GM23338 (cell line): ENCODE measurements around the gene PDGFRB. TPM values are rescaled to one million over a fixed set of nuclear protein-coding genes. Genes with fewer than 3 reads are reported as not detected.

ENCODE experiments used
- ATAC-seq: fragments of 200-7000 bp; cut with Tn5 transposase; 3 replicates; pipeline ENCODE4 v1.9.1; 2020
- DNase-seq: peaks from one replicate; pipeline ENCODE4 v3.0.0-alpha.2; 2015; ENCODE audit warnings: low spot score
- H2AFZ ChIP-seq: fragments of 200-600 bp; sonication (generic); 2 replicates; pipeline ENCODE4 v1.8.0; 2016; ENCODE audit warnings: antibody characterized with exemption, mild to moderate bottlenecking, moderate library complexity
- H3F3A ChIP-seq: fragments of 200-600 bp; sonication (generic); replicated peaks from 2 replicates; pipeline ENCODE4 v1.8.0; 2017; ENCODE audit warnings: antibody characterized with exemption, mixed run types, low read depth
- H3K27ac ChIP-seq: fragments of 200-600 bp; sonication (generic); 2 replicates; pipeline ENCODE4 v1.6.1; 2016; ENCODE audit warnings: low read depth
- H3K27me3 ChIP-seq: fragments of 200-600 bp; sonication (generic); 2 replicates; pipeline ENCODE4 v1.8.0; 2016; ENCODE audit warnings: mild to moderate bottlenecking, mixed run types, moderate library complexity; ENCODE audit not compliant: insufficient read depth
- H3K36me3 ChIP-seq: fragments of 200-600 bp; sonication (generic); 2 replicates; pipeline ENCODE4 v1.8.0; 2016; ENCODE audit warnings: mild to moderate bottlenecking; ENCODE audit not compliant: insufficient read depth
- H3K4me1 ChIP-seq: fragments of 200-600 bp; sonication (generic); 2 replicates; pipeline ENCODE4 v1.8.0; 2016; ENCODE audit warnings: mild to moderate bottlenecking, moderate library complexity; ENCODE audit not compliant: insufficient read depth
- H3K4me2 ChIP-seq: fragments of 200-600 bp; sonication (generic); 2 replicates; pipeline ENCODE4 v1.7.1; 2017; ENCODE audit warnings: mixed run types
- H3K4me3 ChIP-seq: fragments of 200-600 bp; sonication (generic); 2 replicates; pipeline ENCODE4 v1.6.1; 2016; ENCODE audit warnings: mixed run types
- H3K79me2 ChIP-seq: fragments of 200-600 bp; sonication (generic); replicated peaks from 2 replicates; pipeline ENCODE4 v1.8.0; 2017; ENCODE audit warnings: mild to moderate bottlenecking; ENCODE audit not compliant: insufficient read depth
- H3K9me2 ChIP-seq: fragments of 200-600 bp; sonication (generic); 2 replicates; pipeline ENCODE4 v1.8.0; 2017; ENCODE audit not compliant: insufficient read depth
- H4K20me1 ChIP-seq: fragments of 200-600 bp; sonication (generic); replicated peaks from 2 replicates; pipeline ENCODE4 v1.8.0; 2017; ENCODE audit warnings: mild to moderate bottlenecking; ENCODE audit not compliant: insufficient read depth
- H3K27ac Mint-ChIP-seq: 2 replicates; pipeline ENCODE4 v1.8.0; 2020; ENCODE audit warnings: inconsistent platforms, mild to moderate bottlenecking, moderate library complexity, mixed read lengths
- H3K27me3 Mint-ChIP-seq: 3 replicates; pipeline ENCODE4 v1.8.0; 2022; ENCODE audit warnings: low read depth, mild to moderate bottlenecking, moderate library complexity, mixed read lengths, inconsistent platforms; ENCODE audit not compliant: insufficient read depth, poor library complexity
- H3K36me3 Mint-ChIP-seq: 3 replicates; pipeline ENCODE4 v1.8.0; 2021; ENCODE audit warnings: low read depth, mild to moderate bottlenecking, inconsistent platforms, moderate library complexity, mixed read lengths
- H3K4me1 Mint-ChIP-seq: 3 replicates; pipeline ENCODE4 v1.8.0; 2020; ENCODE audit warnings: mild to moderate bottlenecking, inconsistent platforms, mixed read lengths
- H3K4me3 Mint-ChIP-seq: 3 replicates; pipeline ENCODE4 v1.8.0; 2021; ENCODE audit warnings: moderate library complexity, mild to moderate bottlenecking, inconsistent platforms, mixed read lengths
- H3K9me3 Mint-ChIP-seq: 3 replicates; pipeline ENCODE4 v1.8.0; 2020; ENCODE audit warnings: moderate library complexity, mild to moderate bottlenecking, inconsistent platforms, mixed read lengths
- CREB1 ChIP-seq: fragments of 250-450 bp; sonication (Bioruptor Pico); IDR thresholded peaks from 2 replicates; pipeline ENCODE4 v1.5.0; 2020; ENCODE audit warnings: low read depth, mild to moderate bottlenecking, moderate library complexity
- JUNB ChIP-seq: IDR thresholded peaks from one replicate; pipeline ENCODE4 v1.6.1; 2016; ENCODE audit warnings: antibody characterized with exemption; ENCODE audit not compliant: unreplicated experiment
- NANOG ChIP-seq: IDR thresholded peaks from 2 replicates; pipeline ENCODE4 v1.6.1; 2016; ENCODE audit warnings: antibody characterized with exemption, borderline replicate concordance
- STAT1 ChIP-seq: IDR thresholded peaks from one replicate; pipeline ENCODE4 v1.6.1; 2016; ENCODE audit warnings: antibody characterized with exemption; ENCODE audit not compliant: unreplicated experiment
- ZNF114 ChIP-seq: fragments of 250-450 bp; sonication (Bioruptor Pico); IDR thresholded peaks from 2 replicates; pipeline ENCODE4 v1.5.0; 2020; ENCODE audit warnings: mild to moderate bottlenecking, moderate library complexity
- ZNF331 ChIP-seq: fragments of 250-450 bp; sonication (Bioruptor Pico); IDR thresholded peaks from 2 replicates; pipeline ENCODE4 v1.5.0; 2020; ENCODE audit warnings: low read depth, mild to moderate bottlenecking, moderate library complexity
- polyA plus RNA-seq: library from polyadenylated mRNA; unstranded; fragments of >200 nt; fragmentation: Nextera tagmentation; extraction: Ambion mirVana; gene quantifications from 2 replicates; pipeline ENCODE4 v1.2.1, GENCODE V29; 2016
- total RNA-seq: library from RNA; depleted of rRNA; stranded (reverse); fragments of >200 nt; shearing (Covaris generic); gene quantifications from 2 replicates; pipeline ENCODE4 v1.2.3, GENCODE V29; 2014
- TF ChIP-seq, protein P1 (sequence below): fragments of 250-450 bp; sonication (Bioruptor Pico); IDR thresholded peaks from 2 replicates; pipeline ENCODE4 v1.5.0; 2020; ENCODE audit warnings: mild to moderate bottlenecking, moderate library complexity

The PDGFRB gene
- total and polyA plus RNA-seq, 2 experiments from 2014 or later: 4.5 to 11.3 TPM

DNA sequence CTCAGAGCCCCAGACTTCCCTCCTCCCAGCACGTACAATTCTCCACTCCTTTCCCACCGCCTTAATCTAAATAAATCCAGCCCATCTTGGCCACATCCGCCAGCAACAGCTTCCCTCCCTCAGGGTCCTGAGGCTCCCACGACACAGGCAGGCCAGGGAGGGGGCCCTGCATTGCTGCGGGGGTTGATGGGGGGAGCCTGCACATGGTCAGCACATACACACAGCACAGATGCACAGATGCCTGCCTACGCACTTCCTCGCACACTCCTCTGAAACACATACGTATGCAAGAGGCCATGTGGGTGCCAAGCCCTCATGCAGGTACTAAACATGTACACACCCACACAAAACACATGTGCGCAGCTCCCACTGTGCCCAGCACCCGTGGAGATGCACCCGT lies 14.8 kb downstream of the PDGFRB start (continued):
- TF ChIP-seq, protein P1, sequence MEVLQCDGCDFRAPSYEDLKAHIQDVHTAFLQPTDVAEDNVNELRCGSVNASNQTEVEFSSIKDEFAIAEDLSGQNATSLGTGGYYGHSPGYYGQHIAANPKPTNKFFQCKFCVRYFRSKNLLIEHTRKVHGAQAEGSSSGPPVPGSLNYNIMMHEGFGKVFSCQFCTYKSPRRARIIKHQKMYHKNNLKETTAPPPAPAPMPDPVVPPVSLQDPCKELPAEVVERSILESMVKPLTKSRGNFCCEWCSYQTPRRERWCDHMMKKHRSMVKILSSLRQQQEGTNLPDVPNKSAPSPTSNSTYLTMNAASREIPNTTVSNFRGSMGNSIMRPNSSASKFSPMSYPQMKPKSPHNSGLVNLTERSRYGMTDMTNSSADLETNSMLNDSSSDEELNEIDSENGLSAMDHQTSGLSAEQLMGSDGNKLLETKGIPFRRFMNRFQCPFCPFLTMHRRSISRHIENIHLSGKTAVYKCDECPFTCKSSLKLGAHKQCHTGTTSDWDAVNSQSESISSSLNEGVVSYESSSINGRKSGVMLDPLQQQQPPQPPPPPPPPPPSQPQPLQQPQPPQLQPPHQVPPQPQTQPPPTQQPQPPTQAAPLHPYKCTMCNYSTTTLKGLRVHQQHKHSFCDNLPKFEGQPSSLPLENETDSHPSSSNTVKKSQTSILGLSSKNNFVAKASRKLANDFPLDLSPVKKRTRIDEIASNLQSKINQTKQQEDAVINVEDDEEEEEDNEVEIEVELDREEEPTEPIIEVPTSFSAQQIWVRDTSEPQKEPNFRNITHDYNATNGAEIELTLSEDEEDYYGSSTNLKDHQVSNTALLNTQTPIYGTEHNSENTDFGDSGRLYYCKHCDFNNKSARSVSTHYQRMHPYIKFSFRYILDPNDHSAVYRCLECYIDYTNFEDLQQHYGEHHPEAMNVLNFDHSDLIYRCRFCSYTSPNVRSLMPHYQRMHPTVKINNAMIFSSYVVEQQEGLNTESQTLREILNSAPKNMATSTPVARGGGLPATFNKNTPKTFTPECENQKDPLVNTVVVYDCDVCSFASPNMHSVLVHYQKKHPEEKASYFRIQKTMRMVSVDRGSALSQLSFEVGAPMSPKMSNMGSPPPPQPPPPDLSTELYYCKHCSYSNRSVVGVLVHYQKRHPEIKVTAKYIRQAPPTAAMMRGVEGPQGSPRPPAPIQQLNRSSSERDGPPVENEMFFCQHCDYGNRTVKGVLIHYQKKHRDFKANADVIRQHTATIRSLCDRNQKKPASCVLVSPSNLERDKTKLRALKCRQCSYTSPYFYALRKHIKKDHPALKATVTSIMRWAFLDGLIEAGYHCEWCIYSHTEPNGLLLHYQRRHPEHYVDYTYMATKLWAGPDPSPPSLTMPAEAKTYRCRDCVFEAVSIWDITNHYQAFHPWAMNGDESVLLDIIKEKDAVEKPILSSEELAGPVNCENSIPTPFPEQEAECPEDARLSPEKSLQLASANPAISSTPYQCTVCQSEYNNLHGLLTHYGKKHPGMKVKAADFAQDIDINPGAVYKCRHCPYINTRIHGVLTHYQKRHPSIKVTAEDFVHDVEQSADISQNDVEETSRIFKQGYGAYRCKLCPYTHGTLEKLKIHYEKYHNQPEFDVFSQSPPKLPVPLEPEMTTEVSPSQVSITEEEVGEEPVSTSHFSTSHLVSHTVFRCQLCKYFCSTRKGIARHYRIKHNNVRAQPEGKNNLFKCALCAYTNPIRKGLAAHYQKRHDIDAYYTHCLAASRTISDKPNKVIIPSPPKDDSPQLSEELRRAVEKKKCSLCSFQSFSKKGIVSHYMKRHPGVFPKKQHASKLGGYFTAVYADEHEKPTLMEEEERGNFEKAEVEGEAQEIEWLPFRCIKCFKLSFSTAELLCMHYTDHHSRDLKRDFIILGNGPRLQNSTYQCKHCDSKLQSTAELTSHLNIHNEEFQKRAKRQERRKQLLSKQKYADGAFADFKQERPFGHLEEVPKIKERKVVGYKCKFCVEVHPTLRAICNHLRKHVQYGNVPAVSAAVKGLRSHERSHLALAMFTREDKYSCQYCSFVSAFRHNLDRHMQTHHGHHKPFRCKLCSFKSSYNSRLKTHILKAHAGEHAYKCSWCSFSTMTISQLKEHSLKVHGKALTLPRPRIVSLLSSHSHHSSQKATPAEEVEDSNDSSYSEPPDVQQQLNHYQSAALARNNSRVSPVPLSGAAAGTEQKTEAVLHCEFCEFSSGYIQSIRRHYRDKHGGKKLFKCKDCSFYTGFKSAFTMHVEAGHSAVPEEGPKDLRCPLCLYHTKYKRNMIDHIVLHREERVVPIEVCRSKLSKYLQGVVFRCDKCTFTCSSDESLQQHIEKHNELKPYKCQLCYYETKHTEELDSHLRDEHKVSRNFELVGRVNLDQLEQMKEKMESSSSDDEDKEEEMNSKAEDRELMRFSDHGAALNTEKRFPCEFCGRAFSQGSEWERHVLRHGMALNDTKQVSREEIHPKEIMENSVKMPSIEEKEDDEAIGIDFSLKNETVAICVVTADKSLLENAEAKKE: no peak

DNA sequence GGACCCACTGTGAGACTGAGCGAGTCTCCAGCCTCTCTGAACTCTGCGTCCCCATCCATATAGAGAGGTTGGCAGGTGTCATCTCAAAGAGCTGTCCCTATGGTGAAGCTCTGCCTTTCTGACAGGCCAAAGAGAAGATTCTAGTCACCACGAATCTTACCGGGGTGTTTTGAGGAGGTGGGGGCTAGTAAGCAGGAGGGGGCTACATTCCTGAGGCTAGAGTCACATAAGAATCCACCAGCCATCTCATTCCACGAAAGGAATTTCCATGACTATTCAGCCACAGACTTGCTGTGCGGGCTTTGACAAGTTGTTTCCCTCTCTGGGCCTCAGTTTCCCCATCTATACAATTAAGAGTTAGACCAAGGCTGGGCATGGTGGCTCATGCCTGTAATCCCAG lies 16.3 kb downstream of the PDGFRB start:
- peaks cover 22% of the 10 kb centered on the region for H3K27me3 Mint-ChIP-seq
- DNase-seq (no peak), ATAC-seq (no peak)
- peaks cover 66% of the 10 kb centered on the region for H3K4me1 Mint-ChIP-seq
- Histone ChIP-seq H3K27me3 (no peaks in the 10 kb centered on the region), H4K20me1 (no peaks in the 10 kb centered on the region), H3K36me3 (no peaks in the 10 kb centered on the region), H3K4me3 (no peak overlapping the region), H2AFZ (no peak overlapping the region), H3K9me2 (no peaks in the 10 kb centered on the region), H3F3A (no peaks in the 10 kb centered on the region), H3K27ac (0 out of 2 replicates have a peak overlapping the region, but pooled peaks have one; percentile 26), H3K4me2 (peak overlapping the region; percentile 66; the same call in 1 of the 2 replicates), H3K79me2 (no peaks in the 10 kb centered on the region), H3K4me1 (peaks cover 21% of the 10 kb centered on the region)
- no peaks in the 10 kb centered on the region; the same call in 2 of the 3 replicates for H3K36me3 Mint-ChIP-seq
- H3K9me3 Mint-ChIP-seq: no peaks in the 10 kb centered on the region
- TF ChIP-seq STAT1: no peak
- TF ChIP-seq CREB1 (CRISPR knock-in tag): no peak
- TF ChIP-seq ZNF331 (CRISPR knock-in tag): no peak
- no peak for TF ChIP-seq ZNF114 (CRISPR knock-in tag)
- TF ChIP-seq JUNB: no peak
- no peak for TF ChIP-seq NANOG
- peak overlapping the region; percentile 85 for H3K27ac Mint-ChIP-seq
- no peak overlapping the region; the same call in 2 of the 3 replicates for H3K4me3 Mint-ChIP-seq
